ENCODE data around the gene ISM1. TPM values are rescaled to one million over a fixed set of nuclear protein-coding genes. Genes with fewer than 3 reads are reported as not detected.

The ISM1 gene
- total RNA-seq, 1 donor from 2014 or later: 8.4 TPM

DNA sequence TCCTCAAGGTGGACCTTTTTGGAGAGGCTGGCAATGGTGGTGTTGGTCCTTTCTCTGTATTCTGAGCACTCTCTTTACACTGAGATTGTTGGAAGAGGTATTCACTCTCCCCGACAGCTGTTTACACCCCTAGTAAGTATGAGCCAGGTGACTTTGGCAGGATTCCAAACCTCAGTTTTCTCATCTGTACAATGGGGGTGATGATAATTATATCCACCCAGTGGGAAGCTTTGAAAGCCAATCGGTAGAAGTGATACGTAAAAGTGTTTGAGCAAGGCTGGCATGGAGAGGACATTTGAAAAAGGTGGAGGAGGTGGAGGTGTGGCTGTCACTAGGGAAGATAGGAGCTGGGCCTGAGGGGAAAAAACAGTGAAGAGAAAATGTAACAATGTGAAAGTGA is 35.5 kb downstream of the ISM1 start:
- no peak for DNase-seq (ENCODE audit: low spot score)

DNA sequence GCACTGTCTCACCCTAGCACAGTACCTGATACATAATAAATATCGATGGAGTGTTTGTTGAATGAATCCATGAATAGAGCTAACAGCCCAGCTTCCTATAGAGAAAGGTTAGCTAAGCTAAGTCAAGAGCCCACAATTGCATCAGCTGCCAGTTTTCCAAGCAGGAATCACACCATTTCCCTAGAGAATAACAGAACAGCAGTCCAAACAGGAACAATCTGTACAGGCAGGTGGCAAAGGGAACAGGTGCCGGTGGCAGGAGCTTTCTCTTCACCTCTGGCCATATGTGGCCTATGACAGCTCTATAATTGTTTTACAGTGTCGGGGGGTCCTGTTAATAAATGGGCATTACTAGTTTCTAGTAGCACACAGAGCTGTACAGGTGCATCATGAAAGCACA is 38.8 kb downstream of the ISM1 start:
- DNase-seq (ENCODE audit: low spot score): no peak

DNA sequence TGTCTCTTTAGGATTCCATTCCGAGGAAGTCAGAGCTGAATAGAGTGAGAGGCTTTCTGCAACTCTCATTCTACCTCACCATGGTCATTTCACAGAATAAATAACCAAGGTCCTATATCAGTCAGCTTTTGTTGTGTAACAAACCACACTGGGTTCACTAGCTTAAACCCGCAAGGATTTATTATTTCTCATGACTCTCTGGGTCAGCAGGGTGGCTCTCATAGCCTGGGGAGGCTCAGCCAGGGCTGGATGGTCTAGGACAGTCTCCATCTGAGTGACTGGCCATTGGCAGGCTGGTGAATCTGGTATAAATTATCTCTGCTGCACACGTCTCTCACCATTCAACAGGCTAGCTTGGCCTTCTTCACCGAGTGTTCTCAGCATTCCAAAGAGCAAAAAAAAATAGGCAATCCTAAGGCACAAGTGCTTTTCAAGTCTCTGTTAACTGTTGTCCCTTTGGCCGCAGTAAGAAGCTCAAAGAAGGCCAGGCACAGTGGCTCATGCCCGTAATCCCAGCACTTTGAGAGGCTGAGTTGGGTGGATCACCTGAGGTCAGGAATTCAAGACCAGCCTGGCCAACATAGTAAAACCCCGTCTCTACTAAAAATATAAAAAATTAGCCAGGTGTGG is 39.7 kb downstream of the ISM1 start:
- DNase-seq (ENCODE audit: low spot score): no peak

DNA sequence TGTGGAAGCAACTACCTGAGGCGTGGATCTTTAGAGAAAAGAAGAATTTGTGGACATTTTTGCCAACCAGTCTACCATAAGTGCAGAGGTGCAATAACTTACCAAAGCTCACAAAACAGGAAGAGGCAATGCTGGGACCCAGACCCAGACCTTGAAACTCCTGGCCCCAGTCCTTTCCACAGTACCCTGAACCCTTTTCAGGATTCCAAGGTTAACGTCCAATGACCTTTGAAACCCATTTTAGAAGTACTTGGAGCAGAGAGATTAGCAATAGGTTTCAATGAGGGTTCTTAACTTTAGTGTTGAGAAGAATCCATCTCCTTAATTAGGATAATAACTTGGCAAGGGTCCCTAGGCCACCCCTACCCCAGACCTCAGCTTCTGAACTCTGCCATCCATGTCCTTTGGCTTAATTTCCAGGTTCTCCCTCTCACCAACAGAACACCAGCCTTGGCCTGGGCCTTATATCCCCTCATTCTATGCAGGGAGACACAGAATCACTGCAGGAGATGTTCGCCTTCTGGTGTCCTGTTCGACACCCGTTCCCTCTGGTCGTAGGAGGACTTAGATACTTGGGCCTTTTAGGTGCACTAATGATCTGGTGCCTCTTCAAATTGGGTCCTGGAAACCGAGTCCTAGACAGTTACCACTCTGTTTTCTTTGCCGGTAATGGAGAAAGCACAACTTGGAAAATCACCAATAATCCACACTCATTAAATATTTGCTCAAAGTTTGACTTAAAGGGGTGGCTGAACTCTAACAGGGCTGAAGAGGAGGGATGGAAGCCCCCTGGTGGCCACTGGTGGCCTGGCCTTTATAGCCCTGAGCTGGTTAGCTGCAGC is 40.6 kb downstream of the ISM1 start:
- DNase-seq (ENCODE audit: low spot score): peak; percentile 60

DNA sequence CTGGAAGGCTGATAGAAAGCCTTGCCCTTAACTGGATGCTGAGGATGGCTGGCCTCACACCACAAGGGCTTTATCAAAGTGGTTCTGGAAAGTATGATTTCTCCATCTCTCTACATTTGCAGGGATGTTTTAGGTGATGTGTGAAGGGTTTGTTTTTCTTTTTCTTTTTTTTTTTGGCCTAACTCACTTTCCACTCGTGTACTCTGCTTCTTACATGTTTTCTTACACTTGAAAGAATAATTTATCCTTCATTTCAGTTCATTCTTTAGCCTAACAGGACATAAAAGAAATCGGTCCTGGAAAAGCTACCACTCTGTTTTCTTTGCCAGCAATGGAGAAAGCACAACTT is 41.2 kb downstream of the ISM1 start:
- no peak for DNase-seq (ENCODE audit: low spot score)

DNA sequence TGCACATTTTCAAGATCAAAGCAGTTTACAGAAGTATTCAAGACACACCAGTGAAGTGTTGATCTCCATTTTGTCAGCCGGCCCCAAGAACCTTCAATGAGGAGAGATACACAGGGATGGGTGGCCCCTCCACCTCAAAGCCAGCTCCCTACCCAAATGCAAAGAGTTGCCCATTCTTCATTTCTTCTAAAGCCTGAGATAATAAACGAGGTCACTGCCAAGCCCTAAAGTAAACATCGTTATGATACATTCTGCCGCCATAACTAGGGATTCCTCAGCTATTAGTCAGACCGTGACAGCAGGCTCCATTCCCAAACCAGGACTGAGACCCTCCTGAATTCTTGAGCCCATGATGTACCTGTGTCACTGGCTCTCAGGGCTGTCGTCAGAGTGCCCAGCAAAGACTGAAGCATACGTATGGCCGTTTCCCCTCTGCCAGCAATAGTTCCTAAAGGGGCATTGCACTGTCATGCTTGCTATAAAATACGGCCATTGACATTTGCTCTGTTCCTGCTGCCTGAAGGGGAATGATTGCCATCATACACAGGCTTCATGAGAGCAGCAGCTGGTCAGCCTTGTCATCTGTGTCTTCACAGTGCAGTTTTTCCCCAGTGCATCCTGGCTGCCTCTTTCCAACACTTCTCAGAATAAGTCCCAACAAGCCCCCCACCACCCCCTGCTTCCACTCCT is 41.7 kb downstream of the ISM1 start:
- no peak for DNase-seq (ENCODE audit: low spot score)

DNA sequence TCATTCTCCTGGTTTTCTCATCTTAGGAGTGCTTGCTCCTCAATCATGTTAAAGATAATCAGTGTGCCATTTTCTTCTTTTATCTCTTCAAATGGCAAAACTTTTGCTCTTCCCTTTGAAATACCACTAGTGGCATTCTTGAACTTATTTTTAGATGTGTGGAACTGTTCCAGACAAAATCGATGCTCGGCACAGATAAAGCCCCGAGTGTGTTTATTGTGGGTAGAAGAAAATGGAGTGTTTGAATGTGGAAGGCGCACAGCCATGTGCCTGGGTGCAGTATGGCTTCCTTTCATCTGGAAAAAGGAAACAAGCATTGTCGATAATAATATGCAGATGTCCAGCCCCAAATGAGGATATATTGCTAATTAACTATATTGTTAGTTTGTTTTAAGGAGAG is 42.4 kb downstream of the ISM1 start:
- no peak for DNase-seq (ENCODE audit: low spot score)

DNA sequence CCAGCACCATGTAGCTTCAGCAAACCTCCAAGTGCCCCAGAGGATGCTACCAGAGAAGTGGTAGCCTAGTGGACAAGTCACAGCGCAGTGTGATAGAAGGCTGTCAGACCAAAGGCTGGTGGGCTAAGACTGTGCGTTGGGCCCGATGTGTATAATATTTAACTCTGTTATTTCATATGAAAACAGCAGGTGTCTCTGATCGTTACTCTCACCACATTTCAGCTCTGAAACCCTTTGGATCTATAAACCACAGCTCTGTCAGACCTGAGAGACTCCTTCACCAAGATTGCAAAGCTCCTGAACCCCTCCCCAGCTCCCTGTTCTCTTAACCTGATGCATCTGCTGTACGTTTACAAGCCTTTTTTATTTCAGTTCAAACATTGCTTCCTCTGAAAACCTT is 43.8 kb downstream of the ISM1 start:
- DNase-seq (ENCODE audit: low spot score): no peak

DNA sequence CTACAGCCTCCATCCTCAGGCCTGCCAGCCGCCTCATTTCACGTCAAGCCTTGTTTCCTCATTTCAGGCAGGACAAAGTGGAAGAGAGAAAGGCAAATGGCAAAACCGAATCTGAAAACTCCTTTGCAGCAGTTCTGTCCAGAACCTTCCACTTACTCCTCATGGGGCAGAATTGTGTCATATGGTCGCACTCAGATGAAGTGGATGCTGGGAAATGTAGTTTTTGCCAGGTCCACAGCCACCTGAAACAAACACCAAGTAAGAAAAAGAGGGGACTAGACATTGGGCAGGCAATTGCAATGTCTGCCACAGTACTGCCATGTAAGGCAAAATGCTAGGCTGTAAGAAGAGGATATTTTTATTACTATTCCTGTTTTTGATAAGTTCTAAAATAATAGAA is 44.9 kb downstream of the ISM1 start:
- DNase-seq (ENCODE audit: low spot score): no peak

DNA sequence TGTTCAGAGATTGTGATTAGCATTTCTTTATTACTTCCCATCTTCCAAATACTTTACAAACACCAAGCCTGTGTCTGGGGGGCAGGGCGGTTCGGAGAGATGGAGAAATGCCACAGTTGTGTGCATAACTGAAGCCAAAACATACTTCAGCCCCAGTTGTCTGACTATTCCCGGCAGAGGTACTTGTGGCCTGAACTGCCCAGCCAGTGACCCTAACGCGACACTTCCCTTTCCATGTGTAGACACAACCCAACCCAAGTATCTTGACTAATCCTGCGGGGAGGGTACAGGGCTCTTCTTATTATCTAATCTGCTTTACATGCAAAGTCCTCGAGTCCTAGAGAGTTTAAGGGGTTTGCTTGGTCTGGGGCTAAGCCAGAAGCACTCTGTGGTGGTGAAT is 46.2 kb downstream of the ISM1 start:
- DNase-seq (ENCODE audit: low spot score): no peak

DNA sequence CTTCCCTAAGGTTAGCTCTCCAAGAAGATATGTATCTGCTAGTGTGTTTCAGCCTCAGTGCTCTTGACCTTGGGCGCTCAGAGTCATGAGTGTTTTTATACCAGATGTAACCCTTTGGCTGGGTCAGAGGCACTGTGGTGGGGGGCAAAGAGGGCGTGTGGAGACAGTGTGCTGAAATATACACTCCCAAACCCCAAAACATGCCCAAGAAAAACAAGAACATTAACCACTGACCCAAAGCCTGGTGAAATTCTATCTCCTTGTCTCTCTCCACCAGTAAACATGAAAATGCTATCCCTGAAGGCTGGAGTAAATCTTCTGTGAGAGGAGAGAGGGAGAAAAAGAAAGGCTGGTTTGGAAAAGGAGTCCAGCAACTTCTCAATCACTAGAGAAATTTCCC is 47.9 kb downstream of the ISM1 start:
- DNase-seq (ENCODE audit: low spot score): no peak

DNA sequence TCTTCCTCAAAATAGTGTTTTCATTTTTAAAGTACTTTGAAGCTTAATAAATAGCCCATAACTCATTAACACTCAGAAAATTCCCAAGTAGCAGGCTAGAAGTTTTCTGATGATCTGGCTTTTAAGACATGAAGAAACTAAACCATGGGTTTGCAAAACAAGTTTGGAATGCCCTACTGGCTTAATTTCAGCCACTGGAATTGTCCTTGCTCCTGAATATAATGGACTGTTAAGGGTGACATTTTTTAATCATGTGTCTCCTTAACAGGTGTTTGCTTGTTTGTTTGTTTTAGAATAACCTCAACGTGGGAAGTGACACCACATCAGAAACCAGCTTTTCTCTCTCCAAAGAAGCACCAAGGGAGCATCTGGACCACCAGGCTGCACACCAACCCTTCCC is 49.1 kb downstream of the ISM1 start:
- DNase-seq (ENCODE audit: low spot score): no peak

DNA sequence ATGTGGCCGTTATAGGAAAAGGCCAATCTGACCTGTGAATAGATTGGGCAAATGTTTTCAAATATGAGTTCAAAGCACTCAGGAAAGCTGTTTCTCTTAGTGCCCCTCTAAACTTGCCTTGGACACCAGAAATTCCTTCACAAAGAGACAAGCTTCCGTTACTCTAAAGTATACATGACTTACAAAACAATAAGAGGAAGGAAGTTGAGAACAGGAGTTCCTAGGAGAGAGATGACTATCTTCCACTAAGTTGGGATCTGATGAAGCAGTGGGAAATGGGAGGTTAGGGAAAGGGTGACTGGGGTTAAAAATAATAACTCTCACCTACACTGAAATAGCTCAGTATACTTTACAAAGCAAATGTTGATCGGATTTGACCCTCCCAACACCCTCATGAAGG is 50.0 kb downstream of the ISM1 start:
- no peak for DNase-seq (ENCODE audit: low spot score)

DNA sequence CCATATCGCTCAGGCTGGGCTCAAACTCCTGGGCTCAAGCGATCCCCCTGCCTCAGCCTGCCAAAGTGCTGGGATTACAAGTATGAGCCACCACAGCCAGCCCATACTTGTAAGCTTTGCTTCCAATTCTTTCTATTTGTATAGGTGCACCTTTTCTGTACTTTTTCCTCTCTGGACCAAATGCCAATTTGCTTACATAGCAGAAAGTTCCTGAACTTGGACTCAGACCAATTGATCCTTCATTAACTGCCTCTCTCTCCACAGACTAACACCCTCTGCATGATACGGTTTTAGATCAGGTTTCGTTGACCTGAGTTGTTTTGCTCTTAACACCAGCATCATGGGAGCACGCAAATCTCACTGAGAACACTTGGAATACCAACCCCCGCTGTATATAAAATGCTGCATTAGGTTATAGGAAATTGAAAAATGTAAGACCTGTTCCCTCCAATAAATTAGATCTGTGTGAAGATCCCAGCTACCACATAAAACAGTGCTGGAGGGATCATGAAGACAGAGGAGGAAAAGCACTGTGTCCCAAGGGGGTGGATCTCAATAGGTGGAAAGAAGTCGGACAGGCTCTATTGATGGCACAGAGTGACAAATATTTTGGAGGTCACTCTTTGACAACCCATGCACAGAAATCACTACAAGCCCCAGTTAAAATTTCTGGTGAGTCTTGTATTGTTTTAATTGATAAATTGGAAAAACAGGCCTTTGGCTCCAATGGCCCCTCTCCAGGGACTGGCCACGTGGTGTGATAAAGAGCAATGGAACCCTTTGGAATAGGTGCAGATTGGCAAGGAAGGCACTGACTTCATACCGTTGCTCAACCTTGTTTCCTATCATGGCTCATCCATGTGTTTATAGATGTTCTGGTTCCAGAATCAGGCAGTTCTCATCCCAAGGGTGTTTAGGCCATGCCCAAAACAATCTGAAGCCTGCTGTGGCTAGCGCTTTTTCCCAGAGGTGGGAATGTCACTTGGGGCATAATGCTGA is 51.2 kb downstream of the ISM1 start:
- no peak for DNase-seq (ENCODE audit: low spot score)

DNA sequence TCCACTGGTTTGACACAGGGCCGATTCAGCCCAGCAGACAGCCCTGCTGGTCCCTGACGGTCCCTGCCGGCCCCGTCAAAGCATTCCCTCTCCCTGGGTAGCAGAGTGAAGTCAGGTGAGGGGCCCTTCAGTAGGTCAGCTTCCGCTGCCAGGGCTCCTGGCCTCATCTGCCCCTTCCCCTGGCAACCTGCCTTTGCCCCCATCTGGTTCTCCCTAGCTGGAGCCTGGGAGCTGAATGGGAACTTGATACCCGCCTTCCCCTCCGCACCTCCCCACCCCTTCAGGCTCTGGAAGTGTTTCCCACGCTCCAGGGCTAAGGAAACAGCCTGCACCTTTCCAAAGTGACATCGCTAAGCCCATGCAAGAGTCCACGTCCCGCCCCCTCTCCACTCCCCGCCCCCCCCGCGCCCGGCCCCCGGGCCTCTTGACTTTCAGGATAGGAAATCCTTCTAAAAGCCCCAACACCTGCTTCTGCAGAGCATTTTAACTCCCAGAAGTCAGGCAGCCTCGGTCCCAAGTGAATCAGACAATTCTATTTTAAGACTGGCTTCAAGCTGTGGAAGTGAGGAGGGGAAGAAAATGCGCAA is 53.3 kb downstream of the ISM1 start:
- no peak for DNase-seq (ENCODE audit: low spot score)

DNA sequence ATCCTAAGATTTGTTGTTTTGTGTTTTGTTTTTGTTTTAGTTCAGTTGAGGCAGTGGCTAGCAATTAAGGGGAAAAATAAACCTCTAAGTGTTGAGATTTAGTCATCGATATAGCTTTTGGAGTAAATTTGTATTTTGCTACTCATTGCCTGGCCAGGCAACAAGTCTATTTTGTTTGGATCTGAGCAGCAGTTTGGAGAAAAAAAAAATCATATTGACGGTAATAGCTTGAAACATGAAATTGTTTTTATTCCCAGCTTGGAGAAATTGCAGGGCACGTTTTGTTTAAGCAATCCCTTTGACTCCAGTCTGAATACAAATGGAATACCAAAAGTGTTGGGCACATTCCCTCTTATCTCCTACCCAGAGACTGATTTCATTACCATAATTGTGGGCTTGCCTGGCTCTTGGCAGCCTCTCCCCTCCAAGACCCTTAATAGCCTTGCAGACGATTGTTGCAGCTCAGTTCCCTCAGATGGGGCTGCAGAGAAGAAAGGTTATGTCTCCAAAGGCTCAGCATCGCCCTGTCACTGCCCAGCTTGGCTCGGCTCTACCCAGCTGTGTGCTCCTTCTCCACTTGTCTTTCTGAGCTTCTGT is 56.0 kb downstream of the ISM1 start:
- DNase-seq (ENCODE audit: low spot score): no peak

DNA sequence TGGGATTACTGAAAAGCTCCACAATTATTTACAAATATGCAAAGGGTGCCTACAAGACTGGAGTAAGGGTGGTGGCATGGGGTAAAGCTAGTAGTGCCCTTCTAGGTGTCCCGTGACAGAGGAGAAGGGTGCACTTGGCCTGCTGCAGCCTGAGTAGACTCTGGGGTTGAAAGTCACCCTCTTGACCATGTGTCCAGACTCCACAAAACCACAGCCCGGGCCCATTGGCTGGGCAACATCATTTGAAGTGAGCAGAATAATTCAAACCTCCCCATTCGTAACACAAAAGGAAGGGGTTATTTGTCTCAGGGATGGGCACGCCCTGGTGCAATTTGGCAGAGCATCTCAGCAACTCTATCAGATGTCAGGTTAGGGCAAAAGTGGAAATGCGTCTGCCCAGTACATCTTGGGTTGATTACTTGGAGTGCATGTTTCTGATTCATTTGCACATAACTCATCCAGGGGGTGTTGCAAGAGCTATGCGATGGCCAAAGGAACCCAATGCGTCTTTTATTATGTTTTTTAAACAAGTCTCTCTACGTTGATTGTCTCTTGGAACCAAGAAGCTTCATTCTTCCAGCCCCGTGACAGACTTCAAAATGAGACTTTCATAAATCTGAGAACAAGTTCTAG is 56.7 kb downstream of the ISM1 start:
- no peak for DNase-seq (ENCODE audit: low spot score)

DNA sequence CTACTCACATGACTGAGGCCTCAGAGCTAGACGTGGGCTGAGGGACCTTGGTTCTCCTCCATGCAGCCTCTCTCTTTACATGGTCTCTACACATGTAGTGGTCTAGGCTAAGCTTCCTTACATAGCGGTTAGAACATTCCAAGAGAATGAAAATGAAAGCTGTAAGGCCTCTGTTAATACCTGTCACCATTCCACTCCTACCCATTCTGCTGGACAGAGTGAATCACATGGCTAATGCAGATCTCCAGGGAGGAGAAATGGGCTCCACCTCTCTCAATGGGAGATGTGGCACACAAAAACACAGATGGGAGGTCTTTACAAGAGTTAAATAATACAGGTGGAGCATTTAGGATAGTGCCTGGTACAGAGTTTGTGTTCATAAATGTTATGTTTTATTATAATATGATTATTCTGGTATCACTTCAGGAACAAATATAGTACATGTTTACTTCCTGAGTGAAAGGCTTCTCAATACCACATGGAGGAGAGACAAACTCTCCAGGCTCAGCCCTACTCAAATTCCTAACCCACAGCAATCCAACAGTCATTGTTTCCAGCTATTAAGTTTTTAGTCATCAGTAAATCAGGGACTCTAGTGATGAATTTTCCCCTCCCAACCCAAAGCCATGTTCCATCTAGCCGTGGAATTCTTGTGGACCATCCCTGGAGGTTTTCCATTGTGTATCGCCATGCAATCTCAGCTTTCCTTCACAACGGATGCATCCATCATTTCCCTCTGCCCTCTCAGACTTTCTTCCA is 57.9 kb downstream of the ISM1 start:
- no peak for DNase-seq (ENCODE audit: low spot score)

DNA sequence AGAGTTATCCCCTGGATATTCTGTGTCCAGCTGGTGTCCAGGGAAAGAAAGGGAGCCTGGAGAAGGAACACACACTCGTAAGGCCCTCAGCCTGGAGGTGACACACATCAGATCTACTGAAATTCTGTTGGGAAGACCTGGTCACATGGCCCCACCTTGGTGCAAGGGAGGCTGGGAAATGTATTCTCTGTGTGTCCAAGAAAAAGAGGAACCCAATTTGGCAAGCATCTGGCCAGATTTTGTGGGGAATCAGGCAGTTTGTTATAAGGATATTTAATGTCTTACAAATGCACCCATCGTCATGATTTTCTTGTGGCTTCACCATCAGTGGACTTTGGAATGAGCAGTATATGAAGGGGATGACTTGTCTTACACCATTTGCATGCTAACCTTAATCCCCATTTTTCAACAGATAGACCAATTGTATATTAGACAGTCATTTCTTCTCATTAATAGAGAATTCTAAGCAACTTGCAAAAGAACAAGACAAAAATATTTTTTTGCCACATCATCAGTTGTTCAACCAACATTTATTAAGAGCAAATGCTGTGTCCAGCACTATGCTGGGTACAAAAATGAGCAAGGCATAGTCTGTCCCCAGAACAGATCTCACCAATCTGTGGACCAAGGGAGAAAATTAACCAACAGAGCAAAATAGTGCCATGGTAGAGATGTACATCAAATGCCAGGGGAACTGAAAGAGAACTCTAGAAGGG is 59.7 kb downstream of the ISM1 start:
- DNase-seq (ENCODE audit: low spot score): no peak
